ENCODE data around the gene KCNIP3.
"Not testable (repeated sequence)": the region's sequence is repeated elsewhere in the genome, so short reads cannot be mapped to it uniquely, and the experiment has no call there.

The KCNIP3 gene

DNA sequence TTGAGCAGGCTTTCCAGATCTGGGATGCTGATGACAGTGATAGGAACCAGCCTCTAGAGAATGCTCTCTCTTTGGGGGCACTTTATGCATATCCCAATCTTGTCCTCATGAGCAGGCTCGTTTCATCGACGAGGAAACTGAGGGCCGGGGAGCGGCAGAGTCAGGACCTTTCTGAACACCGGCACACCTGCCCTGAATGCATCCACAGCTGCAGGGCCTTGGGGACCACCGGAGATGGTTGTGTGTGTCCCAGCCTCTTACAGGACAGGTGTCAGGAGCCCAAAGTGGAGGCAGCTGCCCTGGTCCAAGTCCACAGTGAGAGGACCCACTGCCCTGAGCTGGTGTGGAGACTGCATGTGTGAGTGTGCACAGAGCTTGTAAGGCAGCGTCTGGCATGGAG lies 57.8 kb downstream of the KCNIP3 start:
- H3K9ac ChIP-seq (ENCODE audit: low read depth, low read length, poor library complexity), result no peak overlapping the region

DNA sequence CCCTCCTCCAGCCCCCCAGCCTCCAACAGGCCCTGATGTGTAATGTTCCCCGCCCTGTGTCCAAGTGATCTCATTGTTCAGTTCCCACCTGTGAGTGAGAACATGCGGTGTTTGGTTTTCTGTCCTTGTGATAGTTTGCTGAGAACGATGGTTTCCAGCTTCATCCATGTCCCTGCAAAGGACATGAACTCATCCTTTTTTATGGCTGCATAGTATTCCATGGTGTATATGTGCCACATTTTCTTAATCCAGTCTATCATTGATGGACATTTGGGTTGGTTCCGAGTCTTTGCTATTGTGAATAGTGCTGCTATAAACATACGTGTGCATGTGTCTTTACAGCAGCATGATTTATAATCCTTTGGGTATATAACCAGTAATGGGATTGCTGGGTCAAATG lies 58.3 kb downstream of the KCNIP3 start:
- not testable (repeated sequence) for H3K23ac ChIP-seq (ENCODE audit: low read depth, low read length, poor library complexity); H3K4me1 ChIP-seq (ENCODE audit: control insufficient read depth in 2 of 2, insufficient read depth in 1 of 2, low read depth in 1 of 2, low read length in 2 of 2); DNase-seq (ENCODE audit: low spot score); H4K91ac ChIP-seq (ENCODE audit: low read depth, low read length, poor library complexity); H3K4me3 ChIP-seq (ENCODE audit: low read length in 2 of 2); H3K27me3 ChIP-seq (ENCODE audit: control insufficient read depth in 3 of 3, insufficient read depth in 3 of 3, low read depth in 1 of 3, low read length in 3 of 3); H3K9me3 ChIP-seq (replicated peaks in 1 of 2; ENCODE audit: control insufficient read depth in 2 of 2, insufficient read depth in 1 of 2, low read depth in 1 of 2, low read length in 2 of 2); H3K18ac ChIP-seq (ENCODE audit: low read length); H2BK12ac ChIP-seq (ENCODE audit: low read length); H3K4me2 ChIP-seq (ENCODE audit: insufficient read depth, low read length, poor library complexity, severe bottlenecking); H3K14ac ChIP-seq (ENCODE audit: low read length); H4K8ac ChIP-seq (ENCODE audit: low read depth, low read length); H2BK5ac ChIP-seq (ENCODE audit: low read length); H3K79me1 ChIP-seq (ENCODE audit: low read depth, low read length); H3K4ac ChIP-seq (ENCODE audit: low read length); H2AK5ac ChIP-seq (ENCODE audit: low read depth, low read length); H2BK15ac ChIP-seq (ENCODE audit: low read length); H3K36me3 ChIP-seq (replicated peaks in 1 of 2; ENCODE audit: control insufficient read depth in 2 of 2, insufficient read depth in 2 of 2, low read length in 2 of 2); H3K27ac ChIP-seq (replicated peaks; ENCODE audit: low read length); H2BK120ac ChIP-seq (ENCODE audit: low read depth, low read length); H2AFZ ChIP-seq (ENCODE audit: low read length); H3K9ac ChIP-seq (ENCODE audit: low read depth, low read length, poor library complexity)
- no CpG with 5 or more reads among the region's 5 CpGs for WGBS, 2 donors (ENCODE audit: extremely low coverage in 2 of 2, insufficient read length in 2 of 2, insufficient replicate concordance in 1 of 2)

More for the DNA sequence above, 57.8 kb downstream of the KCNIP3 start:
- Histone ChIP-seq H3K4me1 (ENCODE audit: control insufficient read depth in 2 of 2, insufficient read depth in 1 of 2, low read depth in 1 of 2, low read length in 2 of 2) (no peaks in the 10 kb centered on the region), H2BK15ac (ENCODE audit: low read length) (no peak overlapping the region), H3K23ac (ENCODE audit: low read depth, low read length, poor library complexity) (peak overlapping the region; percentile 63), H2BK120ac (ENCODE audit: low read depth, low read length) (no peak overlapping the region), H4K8ac (ENCODE audit: low read depth, low read length) (no peak overlapping the region), H3K27me3 (ENCODE audit: control insufficient read depth in 3 of 3, insufficient read depth in 3 of 3, low read depth in 1 of 3, low read length in 3 of 3) (peaks cover 0 to 6% (median 0%) of the 10 kb centered on the region in 3 experiments), H2BK5ac (ENCODE audit: low read length) (no peak overlapping the region), H3K4me3 (ENCODE audit: low read length in 2 of 2) (no peak overlapping the region), H3K27ac (replicated peaks; ENCODE audit: low read length) (no peak overlapping the region), H3K9me3 (replicated peaks in 1 of 2; ENCODE audit: control insufficient read depth in 2 of 2, insufficient read depth in 1 of 2, low read depth in 1 of 2, low read length in 2 of 2) (peaks cover 0 to 6% of the 10 kb centered on the region in 2 donors), H3K18ac (ENCODE audit: low read length) (no peak overlapping the region), H3K79me1 (ENCODE audit: low read depth, low read length) (no peaks in the 10 kb centered on the region), H3K4ac (ENCODE audit: low read length) (no peak overlapping the region), H3K4me2 (ENCODE audit: insufficient read depth, low read length, poor library complexity, severe bottlenecking) (no peak overlapping the region), H2AK5ac (ENCODE audit: low read depth, low read length) (no peak overlapping the region), H4K91ac (ENCODE audit: low read depth, low read length, poor library complexity) (no peak overlapping the region), H2BK12ac (ENCODE audit: low read length) (no peak overlapping the region), H3K14ac (ENCODE audit: low read length) (no peak overlapping the region), H3K36me3 (replicated peaks in 1 of 2; ENCODE audit: control insufficient read depth in 2 of 2, insufficient read depth in 2 of 2, low read length in 2 of 2) (no peaks in the 10 kb centered on the region), H2AFZ (ENCODE audit: low read length) (no peak overlapping the region)
- no CpG with 5 or more reads among the region's 8 CpGs for WGBS, 2 donors (ENCODE audit: extremely low coverage in 2 of 2, insufficient read length in 2 of 2, insufficient replicate concordance in 1 of 2)
- no peak for DNase-seq (ENCODE audit: low spot score)

DNA sequence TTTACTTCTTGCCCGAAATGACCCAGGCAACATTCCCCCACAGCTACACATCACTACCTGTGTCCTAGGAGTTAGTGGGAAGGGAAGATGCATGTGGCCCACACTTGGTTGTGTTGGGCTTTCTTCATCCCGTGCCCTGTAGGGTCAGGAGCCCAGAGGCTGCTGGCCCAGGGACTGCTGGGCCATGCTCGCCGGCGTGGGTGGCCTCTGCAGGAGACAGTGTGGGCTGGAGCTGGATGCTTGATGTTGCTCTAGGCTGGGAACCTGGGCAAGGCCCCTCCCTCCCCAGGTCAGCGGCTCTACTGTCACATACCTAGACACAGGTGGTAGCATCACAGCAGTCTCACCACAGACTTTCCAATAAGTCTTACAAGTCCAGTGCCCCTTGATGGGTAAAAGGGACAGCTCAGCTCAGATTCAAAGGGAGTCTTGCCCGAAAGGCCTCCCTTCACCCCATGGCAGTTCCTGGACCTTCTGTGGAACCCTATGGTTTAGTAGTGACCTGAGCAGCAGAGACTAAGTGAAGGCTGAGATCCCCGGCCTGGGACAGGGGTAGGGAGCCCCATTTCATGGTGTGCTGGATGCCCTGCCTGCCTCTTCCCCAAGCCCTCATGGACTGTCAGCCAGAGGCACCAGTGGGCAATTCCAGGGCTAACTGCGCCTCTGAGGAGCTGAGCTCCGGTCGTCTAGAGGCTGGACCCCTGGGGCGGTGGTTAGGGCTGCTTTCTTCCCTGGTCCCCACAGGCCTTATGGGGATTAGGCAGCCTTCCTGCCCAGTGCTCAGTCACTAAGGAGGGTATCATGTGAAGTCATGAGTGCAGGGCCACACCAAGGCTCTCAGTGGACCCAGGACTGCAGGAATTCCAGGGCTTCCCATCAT lies 59.9 kb downstream of the KCNIP3 start:
- H2BK120ac ChIP-seq (ENCODE audit: low read depth, low read length), result no peak overlapping the region
- H4K8ac ChIP-seq (ENCODE audit: low read depth, low read length), result no peak overlapping the region
- H3K9ac ChIP-seq (ENCODE audit: low read depth, low read length, poor library complexity), result peak overlapping the region; percentile 36
- no peak overlapping the region for H3K14ac ChIP-seq (ENCODE audit: low read length)
- peak overlapping the region; percentile 65 for H3K18ac ChIP-seq (ENCODE audit: low read length)
- DNase-seq (ENCODE audit: low spot score), result no peak
- H3K4me1 ChIP-seq (ENCODE audit: control insufficient read depth in 2 of 2, insufficient read depth in 1 of 2, low read depth in 1 of 2, low read length in 2 of 2), result no peaks in the 10 kb centered on the region
- no peaks in the 10 kb centered on the region for H3K36me3 ChIP-seq (replicated peaks in 1 of 2; ENCODE audit: control insufficient read depth in 2 of 2, insufficient read depth in 2 of 2, low read length in 2 of 2)
- no peak overlapping the region for H3K27ac ChIP-seq (replicated peaks; ENCODE audit: low read length)
- H3K4me3 ChIP-seq (ENCODE audit: low read length in 2 of 2), result no peak overlapping the region
- H2BK5ac ChIP-seq (ENCODE audit: low read length), result no peak overlapping the region
- H3K27me3 ChIP-seq (ENCODE audit: control insufficient read depth in 3 of 3, insufficient read depth in 3 of 3, low read depth in 1 of 3, low read length in 3 of 3), result no peaks in the 10 kb centered on the region
- H3K9me3 ChIP-seq (replicated peaks in 1 of 2; ENCODE audit: control insufficient read depth in 2 of 2, insufficient read depth in 1 of 2, low read depth in 1 of 2, low read length in 2 of 2), result peaks cover 0 to 6% of the 10 kb centered on the region in 2 donors
- H4K91ac ChIP-seq (ENCODE audit: low read depth, low read length, poor library complexity), result no peak overlapping the region
- peak overlapping the region; percentile 73 for H2AK5ac ChIP-seq (ENCODE audit: low read depth, low read length)
- no peak overlapping the region for H3K23ac ChIP-seq (ENCODE audit: low read depth, low read length, poor library complexity)
- no peaks in the 10 kb centered on the region for H3K79me1 ChIP-seq (ENCODE audit: low read depth, low read length)
- no peak overlapping the region for H2BK12ac ChIP-seq (ENCODE audit: low read length)
- no CpG with 5 or more reads among the region's 12 CpGs for WGBS, 2 donors (ENCODE audit: extremely low coverage in 2 of 2, insufficient read length in 2 of 2, insufficient replicate concordance in 1 of 2)
- no peak overlapping the region for H2AFZ ChIP-seq (ENCODE audit: low read length)
- no peak overlapping the region for H3K4ac ChIP-seq (ENCODE audit: low read length)
- peak overlapping the region; percentile 46 for H2BK15ac ChIP-seq (ENCODE audit: low read length)
- H3K4me2 ChIP-seq (ENCODE audit: insufficient read depth, low read length, poor library complexity, severe bottlenecking), result no peak overlapping the region

DNA sequence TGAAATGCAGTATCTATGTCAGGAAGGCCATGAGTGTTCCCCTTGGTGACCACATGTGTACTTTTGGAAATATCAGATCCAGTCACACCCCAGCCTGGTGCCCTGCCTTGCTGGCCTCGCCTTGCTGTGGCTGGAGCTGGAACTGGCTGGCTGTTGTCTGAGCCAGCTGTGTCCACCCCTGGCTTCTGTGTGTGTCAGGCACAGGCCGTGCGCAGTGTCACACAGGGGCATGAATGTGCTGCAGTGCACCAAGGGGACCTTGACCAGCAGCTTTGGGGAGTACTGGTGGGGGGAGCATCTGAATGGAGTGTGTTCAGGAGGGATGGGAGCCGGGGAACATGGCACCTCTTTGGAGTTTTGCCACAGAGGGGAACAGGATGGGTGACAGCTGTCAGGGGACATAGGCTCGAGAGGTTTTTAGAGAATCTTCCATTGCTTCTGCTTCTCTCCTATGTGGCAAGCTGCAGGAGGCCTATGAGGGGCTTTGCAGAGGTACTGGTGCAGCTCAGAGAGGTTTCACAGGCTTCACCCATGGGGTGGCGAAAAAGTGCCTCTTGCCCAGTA lies 60.7 kb downstream of the KCNIP3 start:
- no peak overlapping the region for H3K14ac ChIP-seq (ENCODE audit: low read length)
- no peak overlapping the region for H3K4me2 ChIP-seq (ENCODE audit: insufficient read depth, low read length, poor library complexity, severe bottlenecking)
- H3K79me1 ChIP-seq (ENCODE audit: low read depth, low read length), result no peaks in the 10 kb centered on the region
- no peaks in the 10 kb centered on the region for H3K4me1 ChIP-seq (ENCODE audit: control insufficient read depth in 2 of 2, insufficient read depth in 1 of 2, low read depth in 1 of 2, low read length in 2 of 2)
- H3K18ac ChIP-seq (ENCODE audit: low read length), result no peak overlapping the region
- H2BK12ac ChIP-seq (ENCODE audit: low read length), result no peak overlapping the region
- H4K91ac ChIP-seq (ENCODE audit: low read depth, low read length, poor library complexity), result no peak overlapping the region
- H2AFZ ChIP-seq (ENCODE audit: low read length), result no peak overlapping the region
- H2BK15ac ChIP-seq (ENCODE audit: low read length), result no peak overlapping the region
- no peak overlapping the region for H4K8ac ChIP-seq (ENCODE audit: low read depth, low read length)
- H2BK5ac ChIP-seq (ENCODE audit: low read length), result no peak overlapping the region
- H3K4ac ChIP-seq (ENCODE audit: low read length), result no peak overlapping the region
- H3K27me3 ChIP-seq (ENCODE audit: control insufficient read depth in 3 of 3, insufficient read depth in 3 of 3, low read depth in 1 of 3, low read length in 3 of 3), result no peaks in the 10 kb centered on the region
- H2AK5ac ChIP-seq (ENCODE audit: low read depth, low read length), result no peak overlapping the region
- H3K4me3 ChIP-seq (ENCODE audit: low read length in 2 of 2), result peak overlapping the region in 1 of 2 donors; percentile 49
- DNase-seq (ENCODE audit: low spot score), result no peak
- H3K9me3 ChIP-seq (replicated peaks in 1 of 2; ENCODE audit: control insufficient read depth in 2 of 2, insufficient read depth in 1 of 2, low read depth in 1 of 2, low read length in 2 of 2), result peaks cover 0 to 6% of the 10 kb centered on the region in 2 donors
- no peak overlapping the region for H3K9ac ChIP-seq (ENCODE audit: low read depth, low read length, poor library complexity)
- no CpG with 5 or more reads among the region's 6 CpGs for WGBS, 2 donors (ENCODE audit: extremely low coverage in 2 of 2, insufficient read length in 2 of 2, insufficient replicate concordance in 1 of 2)
- no peaks in the 10 kb centered on the region for H3K36me3 ChIP-seq (replicated peaks in 1 of 2; ENCODE audit: control insufficient read depth in 2 of 2, insufficient read depth in 2 of 2, low read length in 2 of 2)
- H2BK120ac ChIP-seq (ENCODE audit: low read depth, low read length), result no peak overlapping the region
- no peak overlapping the region for H3K27ac ChIP-seq (replicated peaks; ENCODE audit: low read length)
- H3K23ac ChIP-seq (ENCODE audit: low read depth, low read length, poor library complexity), result no peak overlapping the region

All from neuronal stem cell (in vitro differentiated cells).